Myocyte (in vitro differentiated cells): Measurements from ENCODE around the gene ACKR2. TPM values are rescaled to one million over a fixed set of nuclear protein-coding genes. Genes with fewer than 3 reads are reported as not detected.
"Not testable (repeated sequence)": the region's sequence is repeated elsewhere in the genome, so short reads cannot be mapped to it uniquely, and the experiment has no call there.

Source experiments
- DNase-seq: peaks from one replicate; pipeline ENCODE4 v3.0.0-alpha.2; 2012; ENCODE audit warnings: low read depth
- total RNA-seq: library from RNA; depleted of rRNA; stranded (reverse); fragments of >200 nt; gene quantifications from 2 replicates; pipeline ENCODE4 v1.2.3, GENCODE V29; 2014

ACKR2 gene
- total RNA-seq, 1 donor from 2014 or later: 0.11 TPM

DNA sequence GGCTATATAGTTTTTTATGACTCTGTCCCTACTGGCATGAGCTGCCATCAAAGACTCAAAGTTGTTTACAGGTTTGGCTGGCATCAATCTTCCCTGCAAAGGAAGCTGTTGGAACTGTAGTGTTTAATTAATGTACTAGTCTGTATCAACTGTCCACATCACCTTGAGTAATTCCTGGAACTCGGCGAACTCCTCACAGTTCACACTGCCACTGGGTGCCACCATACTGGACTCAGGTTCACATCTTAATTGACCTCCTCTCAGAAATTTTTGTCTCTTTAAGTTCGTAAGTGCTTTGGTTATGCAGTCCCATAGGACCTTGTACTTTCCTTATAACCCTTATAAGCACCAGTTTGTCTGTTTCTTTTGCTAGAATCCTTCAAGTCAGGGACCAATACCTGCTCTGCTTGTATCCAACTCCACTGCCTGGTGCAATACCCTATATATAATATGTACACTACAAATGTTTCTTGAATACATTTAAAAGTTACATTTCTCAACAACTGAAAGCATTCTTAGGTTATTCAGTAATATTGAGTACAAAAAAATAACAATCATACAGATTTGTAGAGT lies 8.1 kb upstream of the ACKR2 start:
- DNase-seq: no peak

DNA sequence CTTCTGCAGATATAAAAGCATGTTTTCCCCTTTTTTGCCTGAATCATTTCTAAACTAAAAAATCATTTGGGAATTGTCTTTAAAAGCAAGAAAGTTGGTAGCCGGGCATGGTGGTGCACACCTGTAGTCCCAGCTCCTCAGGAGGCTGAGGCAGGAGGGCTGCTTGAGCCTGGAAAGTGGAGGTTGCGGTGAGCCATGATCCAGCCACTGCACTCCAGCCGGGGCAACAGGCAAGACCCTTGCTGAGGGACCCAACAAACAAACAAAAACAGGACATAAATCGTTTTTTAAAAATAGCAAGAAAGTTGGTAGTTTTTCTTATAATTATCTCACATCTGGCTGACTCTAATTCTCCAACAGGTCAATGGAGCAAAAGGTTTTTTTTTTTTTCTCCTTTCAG lies 7.5 kb upstream of the ACKR2 start:
- DNase-seq: no peak

DNA sequence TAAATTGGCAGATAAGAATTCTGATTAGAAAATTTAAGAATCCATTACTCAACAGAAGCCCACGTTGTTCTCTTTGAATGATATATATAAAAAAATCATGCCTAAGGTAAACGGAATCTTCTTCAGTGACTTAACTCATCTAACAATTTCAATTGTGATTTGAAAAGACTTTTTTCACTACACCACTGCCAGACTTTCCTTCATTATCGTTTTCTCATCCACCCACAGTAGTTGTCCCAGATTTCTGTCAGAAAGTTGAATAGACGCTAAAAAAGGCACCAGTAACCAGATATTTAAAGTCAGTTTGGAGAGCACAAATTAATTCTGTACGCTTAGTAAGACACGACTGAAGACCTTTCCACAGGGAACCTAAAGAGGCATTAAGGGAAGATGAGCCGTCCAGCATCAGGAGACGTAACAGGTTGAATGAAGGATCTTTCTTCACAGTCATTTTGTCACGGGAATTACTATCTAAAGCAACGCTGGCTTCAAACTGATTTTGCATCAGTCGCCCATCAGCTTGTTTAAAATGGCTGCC lies 6.3 kb upstream of the ACKR2 start:
- no peak for DNase-seq

DNA sequence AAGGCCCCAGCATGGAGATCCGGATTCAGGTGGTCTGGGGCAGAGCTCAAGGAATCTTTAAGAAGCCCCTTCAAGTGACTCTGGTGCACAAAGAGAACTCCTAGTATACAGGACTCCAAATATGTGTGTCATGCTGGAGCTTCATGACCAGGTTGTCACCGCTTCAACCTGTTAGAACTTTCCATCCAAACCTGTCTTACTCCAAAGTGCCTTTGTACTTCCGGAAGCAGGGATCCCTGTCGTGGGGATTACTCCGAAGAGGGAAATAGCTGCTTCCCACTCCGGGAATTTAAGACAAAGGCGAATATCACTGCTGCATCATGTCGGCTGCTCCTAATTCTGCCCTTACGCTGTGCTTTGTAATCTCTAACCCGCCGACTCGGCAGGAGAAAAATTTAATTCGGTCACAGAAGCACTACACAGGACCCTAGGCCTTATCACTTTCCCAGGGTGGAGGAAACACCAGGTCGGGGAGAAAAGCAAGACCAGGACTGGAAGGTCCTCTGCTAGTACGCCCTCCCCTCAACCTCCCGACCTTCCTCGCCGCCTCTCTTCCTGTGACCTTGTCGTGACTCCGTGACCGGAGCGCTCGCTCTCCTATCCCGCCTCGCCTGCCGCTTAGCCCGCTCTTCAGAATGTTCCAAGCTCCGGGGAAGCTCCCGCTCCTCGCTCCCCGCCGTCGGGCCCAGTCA lies 5.7 kb upstream of the ACKR2 start:
- DNase-seq: peak; percentile 51

DNA sequence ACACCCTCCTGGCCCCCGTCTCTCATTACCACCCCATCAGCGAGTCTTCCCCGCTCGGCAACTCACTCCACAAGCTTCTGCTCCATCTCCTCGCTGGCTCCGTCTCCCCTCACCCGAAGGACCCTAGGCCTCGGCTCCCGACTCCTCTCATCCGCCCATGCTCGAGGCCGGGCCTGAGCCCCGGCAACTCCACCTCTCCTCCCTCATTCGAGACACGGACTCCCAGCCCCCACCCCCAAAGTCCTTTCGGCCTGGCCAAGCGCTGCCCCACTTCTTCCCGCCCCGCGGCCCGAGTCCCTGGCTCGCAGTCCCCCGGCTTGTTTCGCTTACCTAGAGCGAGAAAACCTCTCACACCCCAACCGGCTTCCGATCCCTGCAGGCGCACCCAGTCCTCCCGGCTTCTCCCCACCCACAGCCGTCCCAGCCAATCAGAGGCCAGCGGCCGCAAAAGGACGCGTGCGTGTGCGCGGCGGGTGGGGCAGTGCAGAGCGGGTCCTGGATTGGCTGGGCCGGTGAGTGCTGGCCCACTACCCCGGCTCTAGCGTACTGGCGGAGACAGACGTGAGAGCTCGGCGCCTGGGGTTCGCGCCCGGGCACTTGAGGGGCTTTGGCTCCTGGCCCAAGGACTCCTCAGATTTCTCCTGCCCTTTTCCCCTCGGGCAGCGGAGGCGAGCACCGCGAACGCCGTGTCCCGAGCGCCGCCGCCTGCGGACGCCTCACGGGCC lies 5.0 kb upstream of the ACKR2 start, which contains the start of gene HIGD1A:
Gene HIGD1A (minus strand): TSS at position 385 of the 725 bp plus-strand sequence. CDS start 10,237 bp downstream, outside the sequence.
- DNase-seq: peak; percentile 97

- DNase-seq: no peak
These were observed 4.5 kb upstream of the ACKR2 start for GRCh38 chr3:42804831-42805132.

GRCh38 chr3:42805141-42805821 lies 4.0 kb upstream of the ACKR2 start:
- no peak for DNase-seq

- no peak for DNase-seq
These were observed 1.3 kb upstream of the ACKR2 start for GRCh38 chr3:42807929-42808328.

DNA sequence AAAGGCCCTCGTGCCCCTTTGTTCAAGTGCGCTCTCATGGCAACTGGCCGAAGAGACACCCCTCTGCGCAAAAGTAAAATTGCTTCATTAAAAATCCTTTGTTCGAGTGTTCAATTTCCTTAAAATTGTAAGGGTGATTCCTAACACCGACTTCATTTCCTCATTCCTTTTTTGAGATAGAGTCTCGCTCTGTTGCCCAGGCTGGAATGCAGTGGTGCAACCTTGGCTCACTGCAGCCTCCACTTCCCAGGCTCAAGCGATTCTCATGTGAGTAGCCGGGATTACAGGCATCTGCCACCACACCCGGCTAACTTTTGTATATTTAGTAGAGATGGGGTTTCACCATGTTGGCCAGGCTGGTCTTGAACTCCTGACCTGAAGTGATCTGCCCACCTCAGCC lies 1.5 kb downstream of the ACKR2 start:
- not testable (repeated sequence) for DNase-seq

GRCh38 chr3:42811118-42811883 lies 2.1 kb downstream of the ACKR2 start:
- DNase-seq: not testable (repeated sequence)

GRCh38 chr3:42814246-42814645 lies 5.0 kb downstream of the ACKR2 start:
- no peak for DNase-seq

GRCh38 chr3:42814914-42815507 lies 5.8 kb downstream of the ACKR2 start:
- DNase-seq: no peak

DNA sequence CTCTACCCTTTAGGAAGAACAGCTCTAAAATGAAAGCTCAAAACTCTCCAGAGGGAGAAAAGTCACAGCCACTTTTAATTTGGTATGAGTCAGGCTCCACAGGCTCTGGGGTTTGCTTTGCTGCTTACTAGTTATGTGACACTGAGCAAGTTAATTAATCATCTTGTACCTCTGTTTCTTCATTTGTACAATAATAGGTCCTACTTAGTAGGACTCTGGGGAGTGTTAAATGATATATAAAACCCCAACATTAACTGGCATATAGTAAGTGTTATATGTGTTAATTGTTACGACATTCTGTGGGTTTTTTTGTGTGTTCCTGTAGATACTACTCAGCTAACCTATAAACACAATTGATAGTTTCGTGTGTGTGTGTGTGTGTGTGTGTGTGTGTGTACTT lies 6.6 kb downstream of the ACKR2 start:
- DNase-seq: no peak

- DNase-seq: no peak
These were observed 10.2 kb downstream of the ACKR2 start for GRCh38 chr3:42819351-42819965.

- DNase-seq: no peak
These were observed 11.5 kb downstream of the ACKR2 start for GRCh38 chr3:42820746-42821051.

DNA sequence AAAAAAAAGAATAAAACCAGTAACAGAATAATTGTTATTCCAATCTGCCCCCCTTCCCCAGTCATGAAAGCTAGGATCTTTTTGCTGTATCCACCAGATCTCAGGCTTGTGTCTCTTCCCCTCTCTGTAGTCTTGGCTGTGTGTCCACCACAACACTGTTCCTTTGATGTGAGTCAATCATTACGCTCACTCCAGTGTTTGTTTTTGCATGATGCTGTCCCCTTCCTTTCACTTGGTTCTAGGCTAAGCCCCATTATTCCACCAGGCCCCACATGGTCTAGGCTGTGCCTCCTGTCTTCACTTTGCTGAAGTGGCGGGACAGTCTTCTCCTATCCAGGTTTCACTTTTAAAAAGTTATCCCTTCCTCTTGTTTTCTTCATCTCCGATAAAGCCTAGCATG lies 13.6 kb downstream of the ACKR2 start:
- no peak for DNase-seq

GRCh38 chr3:42823351-42823750 lies 14.1 kb downstream of the ACKR2 start:
- DNase-seq: peak; percentile 25

GRCh38 chr3:42826141-42826540 lies 16.9 kb downstream of the ACKR2 start:
- DNase-seq: no peak

GRCh38 chr3:42827023-42827422 lies 17.8 kb downstream of the ACKR2 start:
- no peak for DNase-seq

DNA sequence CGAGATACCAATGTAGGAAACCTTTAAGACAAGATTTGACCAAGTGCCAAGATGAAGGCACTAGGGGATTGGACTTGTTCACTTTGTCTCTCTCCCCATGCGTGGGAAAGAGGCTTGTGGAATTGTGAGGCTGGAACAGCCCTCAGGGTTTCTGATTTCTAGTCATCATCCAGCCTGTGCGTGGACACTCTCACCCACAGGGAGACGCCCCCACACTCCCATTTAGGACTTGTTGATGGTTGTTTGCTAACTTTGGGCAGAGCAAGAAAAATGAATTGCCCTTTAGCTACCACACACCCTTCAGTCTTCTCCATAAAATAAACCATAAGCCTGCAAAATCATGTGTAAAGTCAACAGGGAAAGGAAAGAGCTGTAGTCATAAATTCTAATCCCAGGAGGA lies 18.4 kb downstream of the ACKR2 start:
- no peak for DNase-seq
